GM12878 (cell line): ENCODE results near the gene SLC1A2.

Experiments used
- BACH1 ChIP-seq: fragments of 450-650 bp; IDR thresholded peaks from 2 replicates; pipeline ENCODE4 v1.6.1; 2017; ENCODE audit warnings: mild to moderate bottlenecking, borderline replicate concordance
- CBX3 ChIP-seq: fragments of 200-600 bp; sonication (generic); IDR thresholded peaks from 2 replicates; pipeline ENCODE4 v1.6.1; 2016; ENCODE audit warnings: low read depth, borderline replicate concordance
- EZH2 ChIP-seq: IDR thresholded peaks from 2 replicates; pipeline ENCODE4 v1.6.1; 2012; ENCODE audit warnings: low read depth, mild to moderate bottlenecking, control low read depth, inconsistent platforms, low read length, borderline replicate concordance; ENCODE audit not compliant: control insufficient read depth
- MAX ChIP-seq: IDR thresholded peaks from 2 replicates; pipeline ENCODE4 v1.6.1; 2012; ENCODE audit warnings: low read depth, low read length, improper control_type of control experiment
- POLR2A ChIP-seq: IDR thresholded peaks from 2 replicates; pipeline ENCODE4 v1.6.1; 2011; ENCODE audit warnings: low read depth, mild to moderate bottlenecking, low read length
- POLR2AphosphoS5 ChIP-seq: IDR thresholded peaks from 2 replicates; pipeline ENCODE4 v1.6.1; 2011; ENCODE audit warnings: mild to moderate bottlenecking, low read length, inconsistent platforms
- TAF1 ChIP-seq: IDR thresholded peaks from 2 replicates; pipeline ENCODE4 v1.6.1; 2011; ENCODE audit warnings: mild to moderate bottlenecking, low read depth, low read length, borderline replicate concordance
- TCF12 ChIP-seq: IDR thresholded peaks from 2 replicates; pipeline ENCODE4 v1.6.1; 2011; ENCODE audit warnings: low read depth, mild to moderate bottlenecking, low read length
- ZNF384 ChIP-seq: IDR thresholded peaks from 2 replicates; pipeline ENCODE4 v1.6.1; 2012; ENCODE audit warnings: low read depth, mild to moderate bottlenecking, low read length, improper control_type of control experiment, borderline replicate concordance
- TF ChIP-seq, protein P1 (sequence below): fragments of 450-650 bp; IDR thresholded peaks from 2 replicates; pipeline ENCODE4 v1.6.1; 2018; ENCODE audit warnings: mild to moderate bottlenecking, low read depth, moderate library complexity; ENCODE audit not compliant: partially characterized antibody
- TF ChIP-seq, protein P2 (sequence below), 3 experiments: IDR thresholded peaks in 2 of 3; conservative IDR thresholded peaks in 1 of 3; 2 replicates each; pipeline ENCODE4 v1.5.1; 2011; ENCODE audit warnings: low read depth in 3 of 3, low read length in 3 of 3, mild to moderate bottlenecking in 3 of 3, control low read depth in 2 of 3, moderate library complexity in 2 of 3, inconsistent platforms in 1 of 3, mixed read lengths in 1 of 3; ENCODE audit not compliant: control insufficient read depth in 2 of 3, insufficient read depth in 1 of 3; ENCODE audit errors: extremely low read depth in 1 of 3

- no peak for TF ChIP-seq TCF12
- no peak for TF ChIP-seq ZNF384
- TF ChIP-seq, protein P1, sequence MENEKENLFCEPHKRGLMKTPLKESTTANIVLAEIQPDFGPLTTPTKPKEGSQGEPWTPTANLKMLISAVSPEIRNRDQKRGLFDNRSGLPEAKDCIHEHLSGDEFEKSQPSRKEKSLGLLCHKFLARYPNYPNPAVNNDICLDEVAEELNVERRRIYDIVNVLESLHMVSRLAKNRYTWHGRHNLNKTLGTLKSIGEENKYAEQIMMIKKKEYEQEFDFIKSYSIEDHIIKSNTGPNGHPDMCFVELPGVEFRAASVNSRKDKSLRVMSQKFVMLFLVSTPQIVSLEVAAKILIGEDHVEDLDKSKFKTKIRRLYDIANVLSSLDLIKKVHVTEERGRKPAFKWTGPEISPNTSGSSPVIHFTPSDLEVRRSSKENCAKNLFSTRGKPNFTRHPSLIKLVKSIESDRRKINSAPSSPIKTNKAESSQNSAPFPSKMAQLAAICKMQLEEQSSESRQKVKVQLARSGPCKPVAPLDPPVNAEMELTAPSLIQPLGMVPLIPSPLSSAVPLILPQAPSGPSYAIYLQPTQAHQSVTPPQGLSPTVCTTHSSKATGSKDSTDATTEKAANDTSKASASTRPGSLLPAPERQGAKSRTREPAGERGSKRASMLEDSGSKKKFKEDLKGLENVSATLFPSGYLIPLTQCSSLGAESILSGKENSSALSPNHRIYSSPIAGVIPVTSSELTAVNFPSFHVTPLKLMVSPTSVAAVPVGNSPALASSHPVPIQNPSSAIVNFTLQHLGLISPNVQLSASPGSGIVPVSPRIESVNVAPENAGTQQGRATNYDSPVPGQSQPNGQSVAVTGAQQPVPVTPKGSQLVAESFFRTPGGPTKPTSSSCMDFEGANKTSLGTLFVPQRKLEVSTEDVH = no peak
- TF ChIP-seq EZH2 = no peak
- TF ChIP-seq, protein P2, sequence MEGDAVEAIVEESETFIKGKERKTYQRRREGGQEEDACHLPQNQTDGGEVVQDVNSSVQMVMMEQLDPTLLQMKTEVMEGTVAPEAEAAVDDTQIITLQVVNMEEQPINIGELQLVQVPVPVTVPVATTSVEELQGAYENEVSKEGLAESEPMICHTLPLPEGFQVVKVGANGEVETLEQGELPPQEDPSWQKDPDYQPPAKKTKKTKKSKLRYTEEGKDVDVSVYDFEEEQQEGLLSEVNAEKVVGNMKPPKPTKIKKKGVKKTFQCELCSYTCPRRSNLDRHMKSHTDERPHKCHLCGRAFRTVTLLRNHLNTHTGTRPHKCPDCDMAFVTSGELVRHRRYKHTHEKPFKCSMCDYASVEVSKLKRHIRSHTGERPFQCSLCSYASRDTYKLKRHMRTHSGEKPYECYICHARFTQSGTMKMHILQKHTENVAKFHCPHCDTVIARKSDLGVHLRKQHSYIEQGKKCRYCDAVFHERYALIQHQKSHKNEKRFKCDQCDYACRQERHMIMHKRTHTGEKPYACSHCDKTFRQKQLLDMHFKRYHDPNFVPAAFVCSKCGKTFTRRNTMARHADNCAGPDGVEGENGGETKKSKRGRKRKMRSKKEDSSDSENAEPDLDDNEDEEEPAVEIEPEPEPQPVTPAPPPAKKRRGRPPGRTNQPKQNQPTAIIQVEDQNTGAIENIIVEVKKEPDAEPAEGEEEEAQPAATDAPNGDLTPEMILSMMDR (IDR thresholded peaks at IDR 0.05 in 2 of 3, conservative IDR thresholded peaks at IDR 0.05 in 1 of 3; ENCODE audit: control insufficient read depth in 2 of 3, extremely low read depth in 1 of 3, insufficient read depth in 1 of 3, low read depth in 3 of 3, low read length in 3 of 3) = no peak
- no peak for TF ChIP-seq POLR2AphosphoS5
- no peak for TF ChIP-seq TAF1
- no peak for TF ChIP-seq MAX
- no peak for TF ChIP-seq POLR2A
- TF ChIP-seq BACH1 = no peak
- TF ChIP-seq CBX3 = no peak
These were observed 182.0 kb downstream of the SLC1A2 start for GRCh38 chr11:35237351-35237750.
